ENCODE data around the gene EXOSC7. TPM values are rescaled to one million over a fixed set of nuclear protein-coding genes. Genes with fewer than 3 reads are reported as not detected.

EXOSC7 gene
- total and polyA plus RNA-seq, 9 of the 15 experiments (the other 6 are each of a cell fraction or from before 2014, with no cell fraction given): 88.5 to 237 (median 112) TPM

DNA sequence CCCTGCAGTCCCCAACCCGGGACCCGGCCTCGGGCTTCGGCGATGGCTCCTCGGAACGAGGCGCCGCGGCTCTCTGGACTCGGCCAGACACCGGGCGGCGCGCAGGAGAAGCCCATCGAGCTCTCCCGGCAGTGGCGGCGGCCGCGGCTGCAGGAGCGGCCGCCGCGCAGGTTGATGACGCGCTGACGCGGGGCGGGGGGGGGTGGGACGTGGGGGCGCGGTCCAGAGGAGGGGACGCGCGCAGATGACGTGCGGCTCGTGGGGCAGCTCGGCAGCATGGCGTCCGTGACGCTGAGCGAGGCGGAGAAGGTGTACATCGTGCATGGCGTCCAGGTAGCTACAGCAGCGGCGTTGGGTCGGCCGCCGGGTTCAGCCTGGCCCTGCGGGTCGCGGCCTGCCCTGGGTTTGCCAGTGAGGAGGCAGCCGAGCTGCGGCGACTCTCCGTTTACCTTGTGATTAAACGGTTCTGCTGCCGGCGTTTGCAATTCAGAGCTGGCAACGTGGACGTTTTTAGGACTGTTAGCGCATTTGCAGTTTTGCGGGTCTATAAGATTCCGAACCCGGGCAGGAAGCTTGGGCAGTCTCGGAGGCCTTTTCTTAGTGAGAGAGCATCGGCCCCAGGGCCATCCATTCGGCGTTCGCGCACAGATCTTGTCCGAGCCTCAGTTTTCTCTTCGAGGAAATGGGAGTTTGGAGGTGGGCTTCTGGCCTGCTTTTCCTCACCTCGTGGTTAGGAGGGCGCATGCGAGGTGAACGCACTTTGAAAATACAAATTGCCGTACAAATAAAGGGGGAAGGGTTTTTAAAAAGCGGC, at the start of gene EXOSC7, which contains the start of gene ZDHHC3 (continued):
- TF ChIP-seq, protein P1, sequence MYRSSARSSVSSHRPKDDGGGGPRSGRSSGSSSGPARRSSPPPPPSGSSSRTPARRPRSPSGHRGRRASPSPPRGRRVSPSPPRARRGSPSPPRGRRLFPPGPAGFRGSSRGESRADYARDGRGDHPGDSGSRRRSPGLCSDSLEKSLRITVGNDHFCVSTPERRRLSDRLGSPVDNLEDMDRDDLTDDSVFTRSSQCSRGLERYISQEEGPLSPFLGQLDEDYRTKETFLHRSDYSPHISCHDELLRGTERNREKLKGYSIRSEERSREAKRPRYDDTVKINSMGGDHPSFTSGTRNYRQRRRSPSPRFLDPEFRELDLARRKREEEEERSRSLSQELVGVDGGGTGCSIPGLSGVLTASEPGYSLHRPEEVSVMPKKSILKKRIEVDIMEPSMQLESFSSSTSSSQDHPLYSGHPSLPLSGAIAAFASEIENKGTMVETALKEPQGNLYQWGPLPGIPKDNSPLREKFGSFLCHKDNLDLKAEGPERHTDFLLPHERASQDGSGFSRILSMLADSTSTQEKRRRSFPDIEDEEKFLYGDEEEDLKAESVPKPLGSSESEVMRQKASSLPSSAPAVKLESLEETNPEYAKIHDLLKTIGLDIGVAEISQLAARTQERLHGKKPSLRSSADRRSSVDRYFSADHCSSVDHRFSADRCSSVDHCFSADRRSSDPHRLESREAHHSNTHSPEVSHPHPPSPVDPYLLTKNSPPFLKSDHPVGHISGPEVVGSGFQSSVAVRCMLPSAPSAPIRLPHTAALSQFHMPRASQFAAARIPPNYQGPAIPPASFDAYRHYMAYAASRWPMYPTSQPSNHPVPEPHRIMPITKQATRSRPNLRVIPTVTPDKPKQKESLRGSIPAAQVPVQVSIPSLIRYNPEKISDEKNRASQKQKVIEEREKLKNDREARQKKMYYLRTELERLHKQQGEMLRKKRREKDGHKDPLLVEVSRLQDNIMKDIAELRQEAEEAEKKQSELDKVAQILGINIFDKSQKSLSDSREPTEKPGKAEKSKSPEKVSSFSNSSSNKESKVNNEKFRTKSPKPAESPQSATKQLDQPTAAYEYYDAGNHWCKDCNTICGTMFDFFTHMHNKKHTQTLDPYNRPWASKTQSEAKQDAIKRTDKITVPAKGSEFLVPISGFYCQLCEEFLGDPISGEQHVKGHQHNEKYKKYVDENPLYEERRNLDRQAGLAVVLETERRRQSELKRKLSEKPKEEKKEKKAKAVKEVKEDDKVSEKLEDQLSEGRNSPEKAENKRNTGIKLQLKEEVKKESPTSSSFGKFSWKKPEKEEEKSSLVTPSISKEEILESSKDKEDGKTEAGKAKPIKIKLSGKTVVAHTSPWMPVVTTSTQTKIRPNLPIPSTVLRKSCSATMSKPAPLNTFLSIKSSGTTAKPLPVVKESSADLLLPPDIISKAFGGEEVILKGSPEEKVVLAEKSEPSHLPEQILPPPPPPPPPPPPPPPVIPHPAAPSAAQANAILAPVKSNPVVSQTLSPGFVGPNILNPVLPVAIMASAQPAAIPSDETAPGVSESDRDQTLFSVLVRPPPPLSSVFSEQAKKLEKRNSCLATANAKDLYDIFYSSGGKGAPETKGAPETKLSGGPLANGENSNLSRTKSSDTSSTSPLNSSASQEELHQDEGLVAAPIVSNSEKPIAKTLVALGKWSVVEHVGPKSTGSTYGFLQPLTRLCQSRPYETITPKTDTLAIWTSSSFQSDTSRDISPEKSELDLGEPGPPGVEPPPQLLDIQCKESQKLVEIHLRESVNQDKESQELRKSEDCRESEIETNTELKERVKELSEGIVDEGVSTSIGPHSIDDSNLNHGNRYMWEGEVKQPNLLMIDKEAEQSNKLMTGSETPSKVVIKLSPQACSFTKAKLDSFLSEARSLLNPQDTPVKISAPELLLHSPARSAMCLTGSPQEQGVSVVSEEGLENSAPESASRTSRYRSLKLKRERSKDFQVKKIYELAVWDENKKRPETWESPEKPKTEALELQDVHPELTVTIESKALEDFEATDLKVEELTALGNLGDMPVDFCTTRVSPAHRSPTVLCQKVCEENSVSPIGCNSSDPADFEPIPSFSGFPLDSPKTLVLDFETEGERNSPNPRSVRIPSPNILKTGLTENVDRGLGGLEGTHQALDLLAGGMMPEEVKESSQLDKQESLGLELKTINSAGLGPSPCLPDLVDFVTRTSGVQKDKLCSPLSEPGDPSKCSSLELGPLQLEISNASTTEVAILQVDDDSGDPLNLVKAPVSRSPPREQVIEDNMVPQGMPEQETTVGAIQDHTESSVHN (IDR thresholded peaks at IDR 0.05; ENCODE audit: borderline replicate concordance in 1 of 2, low read depth in 1 of 2): no peak
- TF ChIP-seq, protein P2, sequence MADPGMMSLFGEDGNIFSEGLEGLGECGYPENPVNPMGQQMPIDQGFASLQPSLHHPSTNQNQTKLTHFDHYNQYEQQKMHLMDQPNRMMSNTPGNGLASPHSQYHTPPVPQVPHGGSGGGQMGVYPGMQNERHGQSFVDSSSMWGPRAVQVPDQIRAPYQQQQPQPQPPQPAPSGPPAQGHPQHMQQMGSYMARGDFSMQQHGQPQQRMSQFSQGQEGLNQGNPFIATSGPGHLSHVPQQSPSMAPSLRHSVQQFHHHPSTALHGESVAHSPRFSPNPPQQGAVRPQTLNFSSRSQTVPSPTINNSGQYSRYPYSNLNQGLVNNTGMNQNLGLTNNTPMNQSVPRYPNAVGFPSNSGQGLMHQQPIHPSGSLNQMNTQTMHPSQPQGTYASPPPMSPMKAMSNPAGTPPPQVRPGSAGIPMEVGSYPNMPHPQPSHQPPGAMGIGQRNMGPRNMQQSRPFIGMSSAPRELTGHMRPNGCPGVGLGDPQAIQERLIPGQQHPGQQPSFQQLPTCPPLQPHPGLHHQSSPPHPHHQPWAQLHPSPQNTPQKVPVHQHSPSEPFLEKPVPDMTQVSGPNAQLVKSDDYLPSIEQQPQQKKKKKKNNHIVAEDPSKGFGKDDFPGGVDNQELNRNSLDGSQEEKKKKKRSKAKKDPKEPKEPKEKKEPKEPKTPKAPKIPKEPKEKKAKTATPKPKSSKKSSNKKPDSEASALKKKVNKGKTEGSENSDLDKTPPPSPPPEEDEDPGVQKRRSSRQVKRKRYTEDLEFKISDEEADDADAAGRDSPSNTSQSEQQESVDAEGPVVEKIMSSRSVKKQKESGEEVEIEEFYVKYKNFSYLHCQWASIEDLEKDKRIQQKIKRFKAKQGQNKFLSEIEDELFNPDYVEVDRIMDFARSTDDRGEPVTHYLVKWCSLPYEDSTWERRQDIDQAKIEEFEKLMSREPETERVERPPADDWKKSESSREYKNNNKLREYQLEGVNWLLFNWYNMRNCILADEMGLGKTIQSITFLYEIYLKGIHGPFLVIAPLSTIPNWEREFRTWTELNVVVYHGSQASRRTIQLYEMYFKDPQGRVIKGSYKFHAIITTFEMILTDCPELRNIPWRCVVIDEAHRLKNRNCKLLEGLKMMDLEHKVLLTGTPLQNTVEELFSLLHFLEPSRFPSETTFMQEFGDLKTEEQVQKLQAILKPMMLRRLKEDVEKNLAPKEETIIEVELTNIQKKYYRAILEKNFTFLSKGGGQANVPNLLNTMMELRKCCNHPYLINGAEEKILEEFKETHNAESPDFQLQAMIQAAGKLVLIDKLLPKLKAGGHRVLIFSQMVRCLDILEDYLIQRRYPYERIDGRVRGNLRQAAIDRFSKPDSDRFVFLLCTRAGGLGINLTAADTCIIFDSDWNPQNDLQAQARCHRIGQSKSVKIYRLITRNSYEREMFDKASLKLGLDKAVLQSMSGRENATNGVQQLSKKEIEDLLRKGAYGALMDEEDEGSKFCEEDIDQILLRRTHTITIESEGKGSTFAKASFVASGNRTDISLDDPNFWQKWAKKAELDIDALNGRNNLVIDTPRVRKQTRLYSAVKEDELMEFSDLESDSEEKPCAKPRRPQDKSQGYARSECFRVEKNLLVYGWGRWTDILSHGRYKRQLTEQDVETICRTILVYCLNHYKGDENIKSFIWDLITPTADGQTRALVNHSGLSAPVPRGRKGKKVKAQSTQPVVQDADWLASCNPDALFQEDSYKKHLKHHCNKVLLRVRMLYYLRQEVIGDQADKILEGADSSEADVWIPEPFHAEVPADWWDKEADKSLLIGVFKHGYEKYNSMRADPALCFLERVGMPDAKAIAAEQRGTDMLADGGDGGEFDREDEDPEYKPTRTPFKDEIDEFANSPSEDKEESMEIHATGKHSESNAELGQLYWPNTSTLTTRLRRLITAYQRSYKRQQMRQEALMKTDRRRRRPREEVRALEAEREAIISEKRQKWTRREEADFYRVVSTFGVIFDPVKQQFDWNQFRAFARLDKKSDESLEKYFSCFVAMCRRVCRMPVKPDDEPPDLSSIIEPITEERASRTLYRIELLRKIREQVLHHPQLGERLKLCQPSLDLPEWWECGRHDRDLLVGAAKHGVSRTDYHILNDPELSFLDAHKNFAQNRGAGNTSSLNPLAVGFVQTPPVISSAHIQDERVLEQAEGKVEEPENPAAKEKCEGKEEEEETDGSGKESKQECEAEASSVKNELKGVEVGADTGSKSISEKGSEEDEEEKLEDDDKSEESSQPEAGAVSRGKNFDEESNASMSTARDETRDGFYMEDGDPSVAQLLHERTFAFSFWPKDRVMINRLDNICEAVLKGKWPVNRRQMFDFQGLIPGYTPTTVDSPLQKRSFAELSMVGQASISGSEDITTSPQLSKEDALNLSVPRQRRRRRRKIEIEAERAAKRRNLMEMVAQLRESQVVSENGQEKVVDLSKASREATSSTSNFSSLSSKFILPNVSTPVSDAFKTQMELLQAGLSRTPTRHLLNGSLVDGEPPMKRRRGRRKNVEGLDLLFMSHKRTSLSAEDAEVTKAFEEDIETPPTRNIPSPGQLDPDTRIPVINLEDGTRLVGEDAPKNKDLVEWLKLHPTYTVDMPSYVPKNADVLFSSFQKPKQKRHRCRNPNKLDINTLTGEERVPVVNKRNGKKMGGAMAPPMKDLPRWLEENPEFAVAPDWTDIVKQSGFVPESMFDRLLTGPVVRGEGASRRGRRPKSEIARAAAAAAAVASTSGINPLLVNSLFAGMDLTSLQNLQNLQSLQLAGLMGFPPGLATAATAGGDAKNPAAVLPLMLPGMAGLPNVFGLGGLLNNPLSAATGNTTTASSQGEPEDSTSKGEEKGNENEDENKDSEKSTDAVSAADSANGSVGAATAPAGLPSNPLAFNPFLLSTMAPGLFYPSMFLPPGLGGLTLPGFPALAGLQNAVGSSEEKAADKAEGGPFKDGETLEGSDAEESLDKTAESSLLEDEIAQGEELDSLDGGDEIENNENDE (IDR thresholded peaks at IDR 0.05; ENCODE audit: low read depth, low read length): no peak
- TF ChIP-seq NFYB (IDR thresholded peaks at IDR 0.05; ENCODE audit: extremely low read depth, insufficient read length) (no peak), RHOXF2B (CRISPR knock-in tag; conservative IDR thresholded peaks at IDR 0.05) (no peak)

Data from K562 (cell line).